Trophoblast cell (in vitro differentiated cells and primary cell): ENCODE measurements around the gene RASA3.

ENCODE experiments used
- DNase-seq, 2 donors: peaks; one replicate each; pipeline ENCODE4 v3.0.0-alpha.2; 2016
- H2AFZ ChIP-seq: 2 replicates; pipeline ENCODE4 v1.6.1; 2013; ENCODE audit warnings: low read length, moderate library complexity, mild to moderate bottlenecking; ENCODE audit not compliant: insufficient read depth, poor library complexity
- H2AK5ac ChIP-seq: 2 replicates; pipeline ENCODE4 v1.6.1; 2013; ENCODE audit warnings: mild to moderate bottlenecking, low read length
- H2BK120ac ChIP-seq: 2 replicates; pipeline ENCODE4 v1.6.1; 2013; ENCODE audit warnings: low read length, mild to moderate bottlenecking, moderate library complexity; ENCODE audit not compliant: insufficient read depth, poor library complexity
- H2BK12ac ChIP-seq: 2 replicates; pipeline ENCODE4 v1.6.1; 2013; ENCODE audit warnings: mild to moderate bottlenecking, low read length, moderate library complexity
- H2BK5ac ChIP-seq: 2 replicates; pipeline ENCODE4 v1.6.1; 2013; ENCODE audit warnings: low read length, low read depth, moderate library complexity, mild to moderate bottlenecking; ENCODE audit not compliant: poor library complexity
- H3K14ac ChIP-seq: 2 replicates; pipeline ENCODE4 v1.6.1; 2013; ENCODE audit warnings: mild to moderate bottlenecking, low read length
- H3K18ac ChIP-seq: 2 replicates; pipeline ENCODE4 v1.6.1; 2013; ENCODE audit warnings: mild to moderate bottlenecking, low read length
- H3K23ac ChIP-seq: 2 replicates; pipeline ENCODE4 v1.6.1; 2013; ENCODE audit warnings: low read length
- H3K27ac ChIP-seq: 2 replicates; pipeline ENCODE4 v1.5.1; 2013; ENCODE audit warnings: low read depth, mild to moderate bottlenecking, inconsistent platforms, low read length, moderate library complexity
- H3K27me3 ChIP-seq: 2 replicates; pipeline ENCODE4 v1.6.1; 2013; ENCODE audit warnings: inconsistent platforms, mild to moderate bottlenecking, low read length, moderate library complexity; ENCODE audit not compliant: insufficient read depth
- H3K36me3 ChIP-seq, 2 experiments: 1 replicate in 1 of 2; 2 replicates in 1 of 2; pipeline ENCODE4 v1.6.1; 2013; ENCODE audit warnings: low read length in 2 of 2, mild to moderate bottlenecking in 2 of 2, moderate library complexity in 1 of 2; ENCODE audit not compliant: insufficient read depth in 2 of 2, control insufficient read depth in 1 of 2
- H3K4ac ChIP-seq: 2 replicates; pipeline ENCODE4 v1.6.1; 2013; ENCODE audit warnings: low read depth, mild to moderate bottlenecking, low read length, moderate library complexity
- H3K4me1 ChIP-seq, 2 experiments: 1 replicate in 1 of 2; 2 replicates in 1 of 2; pipeline ENCODE4 v1.6.1; 2013; ENCODE audit warnings: low read length in 2 of 2, mild to moderate bottlenecking in 2 of 2, moderate library complexity in 1 of 2; ENCODE audit not compliant: insufficient read depth in 2 of 2, control insufficient read depth in 1 of 2
- H3K4me2 ChIP-seq: 2 replicates; pipeline ENCODE4 v1.6.1; 2013; ENCODE audit warnings: inconsistent platforms, mild to moderate bottlenecking, low read length, moderate library complexity
- H3K4me3 ChIP-seq: 2 replicates; pipeline ENCODE4 v1.5.1; 2013; ENCODE audit warnings: mild to moderate bottlenecking, low read depth, low read length, inconsistent platforms
- H3K79me1 ChIP-seq: one replicate; pipeline ENCODE4 v1.6.1; 2013; ENCODE audit warnings: low read length
- H3K79me2 ChIP-seq: 2 replicates; pipeline ENCODE4 v1.6.1; 2013; ENCODE audit warnings: low read length, mild to moderate bottlenecking; ENCODE audit not compliant: control insufficient read depth, insufficient read depth, poor library complexity
- H3K9ac ChIP-seq: 2 replicates; pipeline ENCODE4 v1.6.1; 2013; ENCODE audit warnings: mild to moderate bottlenecking, low read length
- H3K9me3 ChIP-seq: 2 replicates; pipeline ENCODE4 v1.6.1; 2013; ENCODE audit warnings: low read depth, mild to moderate bottlenecking, control low read depth, inconsistent platforms, low read length; ENCODE audit not compliant: insufficient read depth
- H4K12ac ChIP-seq: 2 replicates; pipeline ENCODE4 v1.6.1; 2013; ENCODE audit warnings: low read depth, mild to moderate bottlenecking, low read length, moderate library complexity
- H4K8ac ChIP-seq: 2 replicates; pipeline ENCODE4 v1.6.1; 2013; ENCODE audit warnings: low read depth, mild to moderate bottlenecking, low read length, moderate library complexity
- H4K91ac ChIP-seq: one replicate; pipeline ENCODE4 v1.6.1; 2013; ENCODE audit warnings: low read depth, mild to moderate bottlenecking, low read length, moderate library complexity
- WGBS: extraction: QIAGEN DNeasy Blood & Tissue Kit; methylation state at CpG from one replicate; pipeline ENCODE4 v1.1.7; 2013; ENCODE audit warnings: missing lambda C conversion rate; ENCODE audit not compliant: insufficient read length, insufficient coverage; ENCODE audit errors: extremely low coverage; 5-methylcytosine and 5-hydroxymethylcytosine counted together

Gene RASA3

GRCh38 chr13:114013952-114014629 lies 118.3 kb downstream of the RASA3 start:
- Histone ChIP-seq H3K23ac (no peak overlapping the region), H3K4me2 (no peak overlapping the region)
- 98% methylated on average over 5 of the region's 22 CpGs for WGBS

GRCh38 chr13:114013336-114013735 lies 119.1 kb downstream of the RASA3 start:
- Histone ChIP-seq H4K91ac (no peak overlapping the region), H3K4me2 (no peak overlapping the region), H3K23ac (no peak overlapping the region), H2BK120ac (no peak overlapping the region), H3K9ac (no peak overlapping the region), H2BK5ac (no peak overlapping the region), H3K9me3 (peaks cover 8% of the 10 kb centered on the region), H3K14ac (no peak overlapping the region), H3K4ac (no peak overlapping the region), H3K4me3 (no peak overlapping the region), H3K79me1 (no peaks in the 10 kb centered on the region), H2AK5ac (no peak overlapping the region), H3K27ac (no peak overlapping the region), H3K4me1 (no peaks in the 10 kb centered on the region), H4K12ac (no peak overlapping the region), H4K8ac (no peak overlapping the region), H2BK12ac (no peak overlapping the region), H3K18ac (no peak overlapping the region), H3K36me3 (peaks cover 65 to 72% of the 10 kb centered on the region in 2 experiments), H3K79me2 (no peaks in the 10 kb centered on the region), H3K27me3 (no peaks in the 10 kb centered on the region), H2AFZ (no peak overlapping the region)
- no peak for DNase-seq
- WGBS = no CpG with 5 or more reads among the region's 4 CpGs

More at GRCh38 chr13:114013952-114014629, 118.3 kb downstream of the RASA3 start:
- Histone ChIP-seq H3K27me3 (no peaks in the 10 kb centered on the region), H3K36me3 (peaks cover 62 to 74% of the 10 kb centered on the region in 2 experiments), H3K79me2 (no peaks in the 10 kb centered on the region), H3K9me3 (peaks cover 5% of the 10 kb centered on the region), H3K14ac (no peak overlapping the region), H3K4me3 (no peak overlapping the region), H3K4ac (no peak overlapping the region), H2BK120ac (no peak overlapping the region), H4K91ac (no peak overlapping the region), H4K8ac (no peak overlapping the region), H2BK12ac (no peak overlapping the region), H3K27ac (no peak overlapping the region), H4K12ac (no peak overlapping the region), H3K9ac (no peak overlapping the region), H3K79me1 (no peaks in the 10 kb centered on the region), H2AFZ (no peak overlapping the region), H2AK5ac (no peak overlapping the region), H3K4me1 (no peaks in the 10 kb centered on the region), H2BK5ac (no peak overlapping the region), H3K18ac (no peak overlapping the region)
- DNase-seq = no peak

- no peak overlapping the region for H3K27ac ChIP-seq
- 100% methylated on average over 3 of the region's 21 CpGs for WGBS
- no peak for DNase-seq
These were observed 119.5 kb downstream of the RASA3 start for GRCh38 chr13:114012921-114013320.

GRCh38 chr13:114012141-114012540 lies 120.3 kb downstream of the RASA3 start:
- no peak overlapping the region for H3K18ac ChIP-seq

More at GRCh38 chr13:114012921-114013320, 119.5 kb downstream of the RASA3 start:
- H3K4me2 ChIP-seq = no peak overlapping the region
- H4K12ac ChIP-seq = no peak overlapping the region
- no peaks in the 10 kb centered on the region for H3K4me1 ChIP-seq
- no peak overlapping the region for H3K4ac ChIP-seq
- peaks cover 8% of the 10 kb centered on the region for H3K9me3 ChIP-seq
- no peak overlapping the region for H3K9ac ChIP-seq
- no peak overlapping the region for H4K91ac ChIP-seq
- H2BK5ac ChIP-seq = no peak overlapping the region
- H3K4me3 ChIP-seq = no peak overlapping the region
- peaks cover 61 to 67% of the 10 kb centered on the region in 2 experiments for H3K36me3 ChIP-seq
- H2AFZ ChIP-seq = no peak overlapping the region
- H3K79me2 ChIP-seq = no peaks in the 10 kb centered on the region
- H4K8ac ChIP-seq = no peak overlapping the region
- no peaks in the 10 kb centered on the region for H3K27me3 ChIP-seq
- no peak overlapping the region for H3K14ac ChIP-seq
- H3K23ac ChIP-seq = no peak overlapping the region
- no peak overlapping the region for H2AK5ac ChIP-seq
- no peak overlapping the region for H3K18ac ChIP-seq
- no peak overlapping the region for H2BK120ac ChIP-seq
- no peaks in the 10 kb centered on the region for H3K79me1 ChIP-seq
- no peak overlapping the region for H2BK12ac ChIP-seq

More at GRCh38 chr13:114012141-114012540, 120.3 kb downstream of the RASA3 start:
- Histone ChIP-seq H4K12ac (no peak overlapping the region), H3K36me3 (peaks cover 56 to 62% of the 10 kb centered on the region in 2 experiments), H3K79me1 (no peaks in the 10 kb centered on the region), H2AFZ (no peak overlapping the region), H4K91ac (no peak overlapping the region), H3K4me3 (peak overlapping the region; percentile 11), H2BK120ac (no peak overlapping the region), H3K27me3 (no peaks in the 10 kb centered on the region), H3K9ac (no peak overlapping the region), H3K27ac (no peak overlapping the region), H3K4me1 (no peaks in the 10 kb centered on the region), H3K79me2 (no peaks in the 10 kb centered on the region), H2AK5ac (no peak overlapping the region), H3K14ac (no peak overlapping the region), H3K4me2 (no peak overlapping the region), H4K8ac (no peak overlapping the region), H3K9me3 (peaks cover 8% of the 10 kb centered on the region), H2BK12ac (no peak overlapping the region), H3K23ac (no peak overlapping the region), H3K4ac (no peak overlapping the region), H2BK5ac (no peak overlapping the region)
- DNase-seq = no peak
- WGBS = over 99% methylated on average over 9 of the region's 17 CpGs
